HCT116 (cell line): ENCODE results near the gene GPX4. TPM values are rescaled to one million over a fixed set of nuclear protein-coding genes. Genes with fewer than 3 reads are reported as not detected.
A peak's percentile ranks its signal among the peaks of the same experiment; 100 is the strongest.

Source experiments
- ATAC-seq: fragments of 200-7000 bp; cut with Tn5 transposase; 2 replicates; pipeline ENCODE4 v1.9.1; 2020; ENCODE audit warnings: mild to moderate bottlenecking, moderate library complexity
- BruUV-seq: library from RNA; stranded (reverse); fragments of 400-500 nt; replicated peaks from 2 replicates; lab custom pipeline; 2021; lab: Mats Ljungman, UMichigan
- CTCF ChIA-PET: fragments of 300-600 bp; sonication (Branson Sonifier 250); formaldehyde crosslinking; loops from one replicate; lab custom pipeline; 2021; ENCODE audit warnings: antibody characterized with exemption; lab: Charles Lee
- POLR2A ChIA-PET: fragments of 300-600, 350-600 bp; sonication (Branson Sonifier 250); formaldehyde crosslinking; loops from one replicate; lab custom pipeline; 2021; ENCODE audit warnings: antibody characterized with exemption; lab: Charles Lee
- RAD21 ChIA-PET, 2 experiments: fragments of 300-600 bp; sonication (Branson Sonifier 250); formaldehyde crosslinking; loops; one replicate each; lab custom pipeline; 2023; ENCODE audit warnings: low total read pairs in 2 of 2; ENCODE audit not compliant: uncharacterized antibody in 2 of 2, unreplicated experiment in 2 of 2, low non-redundant PET in 1 of 2; lab: Charles Lee
- DNase-seq: peaks from one replicate; pipeline ENCODE4 v3.0.0-alpha.2; 2010; ENCODE audit warnings: low read depth, low spot score
- H2AFZ ChIP-seq: fragments of 200-600 bp; shearing (Covaris generic), sonication (generic); 2 replicates; pipeline ENCODE4 v1.6.1; 2017; ENCODE audit warnings: low read depth, mixed run types, mixed read lengths, antibody characterized with exemption, low read length; ENCODE audit not compliant: poor library complexity, severe bottlenecking
- H3K27ac ChIP-seq: 2 replicates; pipeline ENCODE4 v1.5.1; 2012; ENCODE audit warnings: low read depth, low read length
- H3K27me3 ChIP-seq: fragments of 200-600 bp; sonication (generic); 2 replicates; pipeline ENCODE4 v1.6.1; 2016; ENCODE audit warnings: mixed run types, low read length, mixed read lengths; ENCODE audit not compliant: insufficient read depth
- H3K36me3 ChIP-seq, 2 experiments: fragments of 200-500 bp in 1 of 2; fragments of 200-600 bp in 1 of 2; sonication (Bioruptor generic) in 1 of 2; sonication (generic) in 1 of 2; 2 replicates each; pipeline versions ENCODE4 v1.5.1 to v1.6.1; 2014 to 2016; ENCODE audit warnings: low read length in 2 of 2, inconsistent platforms in 1 of 2, mixed read lengths in 1 of 2, mixed run types in 1 of 2; ENCODE audit not compliant: insufficient read depth in 2 of 2, control insufficient read depth in 1 of 2
- H3K4me1 ChIP-seq, 2 experiments: fragments of 200-600 bp in 1 of 2; sonication (generic) in 1 of 2; 2 replicates each; pipeline versions ENCODE4 v1.5.1 to v1.6.1; 2012 to 2017; ENCODE audit warnings: low read length in 2 of 2, inconsistent platforms in 1 of 2, mild to moderate bottlenecking in 1 of 2, mixed read lengths in 1 of 2, mixed run types in 1 of 2, moderate library complexity in 1 of 2; ENCODE audit not compliant: insufficient read depth in 2 of 2, control insufficient read depth in 1 of 2
- H3K4me2 ChIP-seq: fragments of 200-600 bp; sonication (generic); 2 replicates; pipeline ENCODE4 v1.6.1; 2017; ENCODE audit warnings: mixed run types, low read length, mixed read lengths
- H3K4me3 ChIP-seq, 2 experiments: fragments of 200-600 bp in 1 of 2; sonication (generic) in 1 of 2; replicated peaks in 1 of 2; 2 replicates each; pipeline ENCODE4 v1.5.1; 2011 to 2016; ENCODE audit warnings: low read length in 2 of 2, control low read depth in 1 of 2, low read depth in 1 of 2, mild to moderate bottlenecking in 1 of 2, mixed read lengths in 1 of 2, mixed run types in 1 of 2
- H3K79me2 ChIP-seq: fragments of 200-600 bp; sonication (generic); 2 replicates; pipeline ENCODE4 v1.6.1; 2017; ENCODE audit warnings: mild to moderate bottlenecking, mixed run types, low read length, moderate library complexity, mixed read lengths; ENCODE audit not compliant: insufficient read depth
- H3K9ac ChIP-seq: fragments of 200-600 bp; sonication (generic); 2 replicates; pipeline ENCODE4 v1.6.1; 2016; ENCODE audit warnings: low read length, mixed read lengths
- H3K9me2 ChIP-seq: fragments of 200-600 bp; sonication (generic), shearing (Covaris generic); 2 replicates; pipeline ENCODE4 v1.6.1; 2017; ENCODE audit warnings: mixed run types, mild to moderate bottlenecking, moderate library complexity; ENCODE audit not compliant: insufficient read depth
- H3K9me3 ChIP-seq, 2 experiments: fragments of 200-500 bp in 1 of 2; fragments of 200-600 bp in 1 of 2; sonication (Bioruptor generic) in 1 of 2; sonication (generic) in 1 of 2; 2 replicates each; pipeline ENCODE4 v1.6.1; 2014 to 2017; ENCODE audit warnings: low read length in 2 of 2, mixed read lengths in 2 of 2, inconsistent platforms in 1 of 2, low read depth in 1 of 2, mild to moderate bottlenecking in 1 of 2, mixed run types in 1 of 2, moderate library complexity in 1 of 2; ENCODE audit not compliant: control insufficient read depth in 1 of 2, insufficient read depth in 1 of 2
- H4K20me1 ChIP-seq: fragments of 200-600 bp; sonication (generic), shearing (Covaris generic); 2 replicates; pipeline ENCODE4 v1.6.1; 2017; ENCODE audit warnings: mixed run types, mild to moderate bottlenecking, moderate library complexity; ENCODE audit not compliant: insufficient read depth
- CTCF ChIP-seq, 3 experiments: fragments of 200-600 bp in 1 of 3; sonication (generic) in 1 of 3; IDR thresholded peaks in 2 of 3; conservative IDR thresholded peaks in 1 of 3; 2 replicates each; pipeline ENCODE4 v1.5.1; 2012 to 2017; ENCODE audit warnings: low read depth in 2 of 3, low read length in 2 of 3, antibody characterized with exemption in 1 of 3, borderline replicate concordance in 1 of 3, control low read depth in 1 of 3, mild to moderate bottlenecking in 1 of 3, mixed read lengths in 1 of 3, mixed run types in 1 of 3, moderate library complexity in 1 of 3; ENCODE audit not compliant: insufficient read depth in 1 of 3
- EZH2 ChIP-seq: fragments of 200-600 bp; sonication (generic); IDR thresholded peaks from 2 replicates; pipeline ENCODE4 v1.6.1; 2017; ENCODE audit warnings: antibody characterized with exemption, mixed run types
- MAX ChIP-seq: IDR thresholded peaks from 2 replicates; pipeline ENCODE4 v1.6.1; 2012
- REST ChIP-seq: IDR thresholded peaks from 2 replicates; pipeline ENCODE4 v1.6.1; 2012; ENCODE audit warnings: low read depth
- SIN3A ChIP-seq: IDR thresholded peaks from 2 replicates; pipeline ENCODE4 v1.6.1; 2012; ENCODE audit warnings: low read depth
- SRF ChIP-seq: IDR thresholded peaks from 2 replicates; pipeline ENCODE4 v1.6.1; 2012; ENCODE audit warnings: low read depth
- TCF7L2 ChIP-seq: IDR thresholded peaks from 2 replicates; pipeline ENCODE4 v1.7.0; 2011; ENCODE audit warnings: borderline replicate concordance, inconsistent platforms; ENCODE audit not compliant: insufficient read depth, insufficient read length; ENCODE audit errors: extremely low read depth
- ZFX ChIP-seq: fragments of 450-650 bp; IDR thresholded peaks from 2 replicates; pipeline ENCODE4 v1.6.1; 2017
- intact Hi-C: fragments of 100-400 bp; cut with micrococcal nuclease; formaldehyde crosslinking; loops from 2 replicates; pipeline ENCODE4 v1.10.0; 2022
- total RNA-seq: library from RNA; stranded (reverse); gene quantifications from one replicate; pipeline ENCODE4 v1.2.1, GENCODE V29; 2021; ENCODE audit not compliant: unreplicated experiment
- TF ChIP-seq, protein P1 (sequence below): IDR thresholded peaks from 2 replicates; pipeline ENCODE4 v1.6.1; 2011; ENCODE audit warnings: mild to moderate bottlenecking, low read length, moderate library complexity; ENCODE audit not compliant: insufficient replicate concordance; ENCODE audit errors: extremely low read depth

Gene GPX4
- total RNA-seq, 1 experiment from 2014 or later: 481 TPM

- Histone ChIP-seq H3K36me3 (peaks cover 4 to 17% of the 10 kb centered on the region in 2 experiments; a peak in 3 of 4 replicates), H3K4me2 (peak overlapping the region; percentile 98), H3K9me2 (no peaks in the 10 kb centered on the region), H2AFZ (no peak overlapping the region), H3K9ac (peak overlapping the region; percentile 98), H3K9me3 (no peaks in the 10 kb centered on the region), H4K20me1 (no peaks in the 10 kb centered on the region), H3K27me3 (no peaks in the 10 kb centered on the region), H3K4me3 (peak overlapping the region; percentile 61 to 88), H3K79me2 (peaks cover 24% of the 10 kb centered on the region), H3K27ac (peak overlapping the region; percentile 87), H3K4me1 (peaks cover 25 to 61% of the 10 kb centered on the region in 2 experiments)
- CTCF ChIA-PET: interaction anchor here (0.6 to 2.3 kb wide), 2 partner anchors 8 to 17 kb away, joined by 3 to 12 read pairs; no protein-coding TSS in a partner anchor
- intact Hi-C loops: no loop called here
- RAD21 ChIA-PET: interaction anchor here (0.6 kb wide), 2 partner anchors 11 to 43 kb away, joined by 4 to 6 read pairs; no protein-coding TSS in a partner anchor
- BruUV-seq: TSS peak; percentile 63
- DNase-seq (no peak), ATAC-seq (no peak)
- POLR2A ChIA-PET: interaction anchor here (0.7 kb wide), 3 partner anchors 17 to 239 kb away, joined by 3 to 6 read pairs (median 4); no protein-coding TSS in a partner anchor
- TF ChIP-seq MAX (0 out of 2 replicates have a peak, but pooled peaks have one; percentile 53), SRF (no peak), TCF7L2 (peak; percentile 85), EZH2 (no peak), CTCF (IDR thresholded peaks at IDR 0.05 in 2 of 3, conservative IDR thresholded peaks at IDR 0.05 in 1 of 3; ENCODE audit: borderline replicate concordance in 1 of 3, insufficient read depth in 1 of 3, low read depth in 2 of 3, low read length in 2 of 3) (no peak), REST (no peak), ZFX (no peak), SIN3A (peak; percentile 36; the same call in 1 of the 2 replicates)
- TF ChIP-seq, protein P1, sequence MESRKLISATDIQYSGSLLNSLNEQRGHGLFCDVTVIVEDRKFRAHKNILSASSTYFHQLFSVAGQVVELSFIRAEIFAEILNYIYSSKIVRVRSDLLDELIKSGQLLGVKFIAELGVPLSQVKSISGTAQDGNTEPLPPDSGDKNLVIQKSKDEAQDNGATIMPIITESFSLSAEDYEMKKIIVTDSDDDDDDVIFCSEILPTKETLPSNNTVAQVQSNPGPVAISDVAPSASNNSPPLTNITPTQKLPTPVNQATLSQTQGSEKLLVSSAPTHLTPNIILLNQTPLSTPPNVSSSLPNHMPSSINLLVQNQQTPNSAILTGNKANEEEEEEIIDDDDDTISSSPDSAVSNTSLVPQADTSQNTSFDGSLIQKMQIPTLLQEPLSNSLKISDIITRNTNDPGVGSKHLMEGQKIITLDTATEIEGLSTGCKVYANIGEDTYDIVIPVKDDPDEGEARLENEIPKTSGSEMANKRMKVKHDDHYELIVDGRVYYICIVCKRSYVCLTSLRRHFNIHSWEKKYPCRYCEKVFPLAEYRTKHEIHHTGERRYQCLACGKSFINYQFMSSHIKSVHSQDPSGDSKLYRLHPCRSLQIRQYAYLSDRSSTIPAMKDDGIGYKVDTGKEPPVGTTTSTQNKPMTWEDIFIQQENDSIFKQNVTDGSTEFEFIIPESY: no peak
Measured at GRCh38 chr19:1105008-1105872, 1.4 kb downstream of the GPX4 start.
